Neural crest cell (in vitro differentiated cells): ENCODE measurements around the gene EAPP. TPM values are rescaled to one million over a fixed set of nuclear protein-coding genes. Genes with fewer than 3 reads are reported as not detected.

Experiments used
- DNase-seq: peaks from one replicate; pipeline ENCODE4 v3.0.0; 2021; ENCODE audit warnings: low read depth, mixed read lengths, low spot score
- H3K27ac Mint-ChIP-seq: one replicate; pipeline ENCODE4 v1.8.0; 2021; ENCODE audit warnings: mild to moderate bottlenecking, mixed read lengths; ENCODE audit not compliant: unreplicated experiment
- H3K27me3 Mint-ChIP-seq: 2 replicates; pipeline ENCODE4 v1.8.0; 2021; ENCODE audit warnings: low read depth, mild to moderate bottlenecking, mixed read lengths
- H3K36me3 Mint-ChIP-seq: 2 replicates; pipeline ENCODE4 v1.8.0; 2021; ENCODE audit warnings: low read depth, mild to moderate bottlenecking, mixed read lengths
- H3K4me1 Mint-ChIP-seq: 2 replicates; pipeline ENCODE4 v1.8.0; 2021; ENCODE audit warnings: mixed read lengths
- H3K4me3 Mint-ChIP-seq: one replicate; pipeline ENCODE4 v1.8.0; 2021; ENCODE audit warnings: mild to moderate bottlenecking, mixed read lengths
- H3K9me3 Mint-ChIP-seq: 2 replicates; pipeline ENCODE4 v1.8.0; 2021; ENCODE audit warnings: mixed read lengths
- CTCF ChIP-seq: fragments of 200-600 bp; sonication (generic); conservative IDR thresholded peaks from 2 replicates; pipeline ENCODE4 v1.5.0; 2021; ENCODE audit warnings: antibody characterized with exemption, mild to moderate bottlenecking
- total RNA-seq: library from RNA; stranded (reverse); gene quantifications from 2 replicates; pipeline ENCODE4 v1.2.1, GENCODE V29; 2021

The EAPP gene
- total RNA-seq, 1 donor from 2014 or later: 26.2 TPM

DNA sequence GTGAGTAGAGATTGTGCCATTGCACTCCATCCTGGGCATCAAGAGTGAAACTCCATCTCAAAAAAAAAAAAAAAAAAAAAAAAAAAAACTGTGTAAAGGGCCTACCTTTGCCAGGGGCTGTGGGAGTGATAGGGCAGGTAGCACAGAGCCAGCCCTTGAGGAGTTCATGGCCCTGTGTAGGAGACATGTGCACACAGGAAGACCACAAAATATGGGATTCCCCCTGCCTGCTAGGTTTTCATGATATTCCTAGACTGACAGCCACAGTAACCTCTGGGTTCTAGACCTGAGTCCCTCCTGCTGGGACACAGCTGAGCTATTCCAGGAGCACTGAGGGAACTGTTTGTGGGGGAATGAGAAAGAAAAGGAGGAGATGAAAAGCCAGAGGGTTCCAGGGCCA, 69.2 kb downstream of the EAPP start:
- Mint-ChIP-seq H3K27me3 (no peaks in the 10 kb centered on the region), H3K9me3 (no peaks in the 10 kb centered on the region), H3K27ac (no peak overlapping the region), H3K4me3 (no peak overlapping the region), H3K36me3 (no peaks in the 10 kb centered on the region), H3K4me1 (no peaks in the 10 kb centered on the region)
- DNase-seq: no peak
- no peak for TF ChIP-seq CTCF

DNA sequence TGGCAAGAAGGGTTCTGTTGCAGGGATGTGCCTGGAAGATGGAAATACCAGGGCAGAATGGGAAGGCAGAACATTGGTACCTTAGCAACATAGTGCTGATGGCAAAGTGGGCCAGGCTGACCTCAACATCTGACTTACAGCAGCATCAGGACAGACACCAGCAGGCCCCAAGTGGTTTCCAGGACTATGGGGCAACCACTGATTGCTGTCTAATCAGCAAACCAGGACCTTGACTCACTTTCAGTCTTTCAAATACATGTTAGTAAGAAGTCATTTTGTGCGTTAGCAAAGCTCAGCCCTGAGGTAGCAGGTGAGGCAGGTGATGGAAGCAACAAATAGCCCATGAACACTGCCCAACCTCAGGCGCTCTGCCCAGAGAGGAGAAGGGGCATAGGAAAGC, 72.8 kb downstream of the EAPP start:
- no peak overlapping the region for H3K4me3 Mint-ChIP-seq
- H3K27ac Mint-ChIP-seq: no peak overlapping the region
- H3K9me3 Mint-ChIP-seq: no peaks in the 10 kb centered on the region
- TF ChIP-seq CTCF: no peak
- H3K4me1 Mint-ChIP-seq: peaks cover 7% of the 10 kb centered on the region
- H3K36me3 Mint-ChIP-seq: no peaks in the 10 kb centered on the region
- H3K27me3 Mint-ChIP-seq: no peaks in the 10 kb centered on the region
- DNase-seq: no peak

Other genes starting within 250 kb of the EAPP start
- 24.5 and 24.7 TPM in 2 replicates for gene SPTSSA, start 77.5 kb downstream of the EAPP start, total RNA-seq
- gene SNX6, start 90.4 kb upstream of the EAPP start, total RNA-seq: 71.1 and 73.4 TPM in 2 replicates
- 55.9 and 56.5 TPM in 2 replicates for gene CFL2, start 174.9 kb upstream of the EAPP start, total RNA-seq